OCI-LY7 (cell line): ENCODE measurements around the gene FGF5. TPM values are rescaled to one million over a fixed set of nuclear protein-coding genes. Genes with fewer than 3 reads are reported as not detected.

ENCODE experiments used
- BruUV-seq: library from RNA; stranded (reverse); fragments of 400-500 nt; replicated peaks from 2 replicates; lab custom pipeline; 2021; lab: Mats Ljungman, UMichigan
- CTCF ChIA-PET: fragments of 300-600 bp; sonication (Branson Sonifier 250); formaldehyde crosslinking; loops from one replicate; lab custom pipeline; 2022; ENCODE audit warnings: antibody characterized with exemption; ENCODE audit not compliant: unreplicated experiment; lab: Charles Lee
- POLR2A ChIA-PET: fragments of 300-600 bp; sonication (Branson Sonifier 250); formaldehyde crosslinking; loops from one replicate; lab custom pipeline; 2022; ENCODE audit warnings: antibody characterized with exemption; lab: Charles Lee
- DNase-seq: peaks from one replicate; pipeline ENCODE4 v3.0.0-alpha.2; 2015; ENCODE audit warnings: low spot score
- H2AFZ ChIP-seq: fragments of 200-600 bp; sonication (generic), shearing (Covaris generic); 2 replicates; pipeline ENCODE4 v1.6.1; 2014; ENCODE audit warnings: mild to moderate bottlenecking, antibody characterized with exemption, low read length, moderate library complexity
- H3K27ac ChIP-seq: fragments of 200-600 bp; sonication (generic); 2 replicates; pipeline ENCODE4 v1.5.1; 2014; ENCODE audit warnings: mixed run types, low read depth, mild to moderate bottlenecking, moderate library complexity, low read length, inconsistent platforms; ENCODE audit not compliant: poor library complexity, severe bottlenecking
- H3K36me3 ChIP-seq: fragments of 200-600 bp; sonication (generic); 2 replicates; pipeline ENCODE4 v1.6.1; 2014; ENCODE audit warnings: mild to moderate bottlenecking, antibody characterized with exemption, low read length, moderate library complexity, mixed read lengths; ENCODE audit not compliant: insufficient read depth
- H3K4me1 ChIP-seq: fragments of 200-600 bp; sonication (generic); 2 replicates; pipeline ENCODE4 v1.5.1; 2014; ENCODE audit warnings: mild to moderate bottlenecking, low read length; ENCODE audit not compliant: insufficient read depth, poor library complexity, severe bottlenecking
- H3K4me2 ChIP-seq: fragments of 200-600 bp; sonication (generic); 2 replicates; pipeline ENCODE4 v1.6.1; 2014; ENCODE audit warnings: mild to moderate bottlenecking, low read length
- H3K4me3 ChIP-seq: fragments of 200-600 bp; sonication (generic); 2 replicates; pipeline ENCODE4 v1.5.1; 2014; ENCODE audit warnings: mild to moderate bottlenecking, low read depth, low read length; ENCODE audit not compliant: poor library complexity, severe bottlenecking
- H3K79me2 ChIP-seq: fragments of 200-600 bp; sonication (generic); 2 replicates; pipeline ENCODE4 v1.6.1; 2016; ENCODE audit warnings: low read depth, mild to moderate bottlenecking, low read length, moderate library complexity, mixed read lengths; ENCODE audit not compliant: insufficient read depth
- H3K9me2 ChIP-seq: fragments of 200-600 bp; sonication (generic); 2 replicates; pipeline ENCODE4 v1.6.1; 2016; ENCODE audit warnings: mild to moderate bottlenecking, low read length, mixed read lengths; ENCODE audit not compliant: insufficient read depth
- H3K9me3 ChIP-seq: fragments of 200-600 bp; sonication (generic); 2 replicates; pipeline ENCODE4 v1.6.1; 2014; ENCODE audit warnings: mild to moderate bottlenecking, mixed run types, low read length, mixed read lengths
- H4K20me1 ChIP-seq: fragments of 200-600 bp; sonication (generic); 2 replicates; pipeline ENCODE4 v1.6.1; 2014; ENCODE audit warnings: mild to moderate bottlenecking, antibody characterized with exemption, low read length, moderate library complexity, mixed read lengths; ENCODE audit not compliant: insufficient read depth
- EZH2phosphoT487 ChIP-seq: fragments of 200-600 bp; sonication (generic); IDR thresholded peaks from 2 replicates; pipeline ENCODE4 v1.6.1; 2018; ENCODE audit warnings: low read depth, borderline replicate concordance, mild to moderate bottlenecking, mixed run types, antibody characterized with exemption, low read length, moderate library complexity, mixed read lengths
- intact Hi-C: fragments of 100-400 bp; cut with micrococcal nuclease; formaldehyde crosslinking; loops from one replicate; pipeline ENCODE4 v1.10.0; 2022; ENCODE audit not compliant: unreplicated experiment
- total RNA-seq, 2 experiments: library from RNA; depleted of rRNA in 1 of 2; stranded (reverse); fragments of >200 nt in 1 of 2; shearing (Covaris generic) in 1 of 2; gene quantifications; 2 replicates each; pipeline ENCODE4 v1.2.3, GENCODE V29; 2014 to 2022
- TF ChIP-seq, protein P1 (sequence below): fragments of 200-600 bp; sonication (generic); conservative IDR thresholded peaks from 2 replicates; pipeline ENCODE4 v1.5.1; 2014; ENCODE audit warnings: mild to moderate bottlenecking, antibody characterized with exemption, low read length, moderate library complexity, mixed read lengths

Gene FGF5
- total RNA-seq, 2 experiments from 2014 or later, result 0.06 TPM; not detected in 1

DNA sequence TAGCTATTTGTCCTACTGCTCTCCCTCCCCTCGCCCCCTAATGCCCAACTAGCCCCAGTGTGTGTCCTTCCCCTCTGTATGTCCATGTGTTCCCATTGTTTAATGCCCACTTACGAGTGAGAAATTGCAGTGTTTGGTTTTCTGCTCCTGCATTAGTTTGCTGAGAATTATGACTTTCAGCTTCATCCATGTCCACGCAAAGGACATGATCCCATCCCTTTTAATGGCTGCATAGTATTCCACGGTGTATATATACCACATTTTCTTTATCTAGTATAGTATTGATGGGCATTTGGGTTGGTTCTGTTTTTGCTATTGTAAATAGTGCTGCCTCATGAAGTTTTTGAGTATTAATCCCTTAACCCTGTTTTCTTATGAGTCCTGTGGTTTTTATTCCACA lies 35.4 kb downstream of the FGF5 start:
- no peaks in the 10 kb centered on the region for H4K20me1 ChIP-seq
- TF ChIP-seq, protein P1, sequence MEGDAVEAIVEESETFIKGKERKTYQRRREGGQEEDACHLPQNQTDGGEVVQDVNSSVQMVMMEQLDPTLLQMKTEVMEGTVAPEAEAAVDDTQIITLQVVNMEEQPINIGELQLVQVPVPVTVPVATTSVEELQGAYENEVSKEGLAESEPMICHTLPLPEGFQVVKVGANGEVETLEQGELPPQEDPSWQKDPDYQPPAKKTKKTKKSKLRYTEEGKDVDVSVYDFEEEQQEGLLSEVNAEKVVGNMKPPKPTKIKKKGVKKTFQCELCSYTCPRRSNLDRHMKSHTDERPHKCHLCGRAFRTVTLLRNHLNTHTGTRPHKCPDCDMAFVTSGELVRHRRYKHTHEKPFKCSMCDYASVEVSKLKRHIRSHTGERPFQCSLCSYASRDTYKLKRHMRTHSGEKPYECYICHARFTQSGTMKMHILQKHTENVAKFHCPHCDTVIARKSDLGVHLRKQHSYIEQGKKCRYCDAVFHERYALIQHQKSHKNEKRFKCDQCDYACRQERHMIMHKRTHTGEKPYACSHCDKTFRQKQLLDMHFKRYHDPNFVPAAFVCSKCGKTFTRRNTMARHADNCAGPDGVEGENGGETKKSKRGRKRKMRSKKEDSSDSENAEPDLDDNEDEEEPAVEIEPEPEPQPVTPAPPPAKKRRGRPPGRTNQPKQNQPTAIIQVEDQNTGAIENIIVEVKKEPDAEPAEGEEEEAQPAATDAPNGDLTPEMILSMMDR, result no peak
- TF ChIP-seq EZH2phosphoT487, result no peak
- H3K4me3 ChIP-seq, result no peak overlapping the region
- no peaks in the 10 kb centered on the region for H3K79me2 ChIP-seq
- POLR2A ChIA-PET, result interaction anchor here (0.6 kb wide), 1 partner anchor 1136 kb away, joined by 3 read pairs; no protein-coding TSS in a partner anchor
- no peak overlapping the region for H3K27ac ChIP-seq
- H3K4me2 ChIP-seq, result no peak overlapping the region
- CTCF ChIA-PET, result no interaction called here
- H2AFZ ChIP-seq, result no peak overlapping the region
- no peaks in the 10 kb centered on the region for H3K36me3 ChIP-seq
- BruUV-seq, result no TSS peak
- H3K9me3 ChIP-seq, result no peaks in the 10 kb centered on the region
- no peak for DNase-seq
- no peaks in the 10 kb centered on the region for H3K4me1 ChIP-seq
- intact Hi-C loops, result no loop called here
- no peaks in the 10 kb centered on the region for H3K9me2 ChIP-seq

DNA sequence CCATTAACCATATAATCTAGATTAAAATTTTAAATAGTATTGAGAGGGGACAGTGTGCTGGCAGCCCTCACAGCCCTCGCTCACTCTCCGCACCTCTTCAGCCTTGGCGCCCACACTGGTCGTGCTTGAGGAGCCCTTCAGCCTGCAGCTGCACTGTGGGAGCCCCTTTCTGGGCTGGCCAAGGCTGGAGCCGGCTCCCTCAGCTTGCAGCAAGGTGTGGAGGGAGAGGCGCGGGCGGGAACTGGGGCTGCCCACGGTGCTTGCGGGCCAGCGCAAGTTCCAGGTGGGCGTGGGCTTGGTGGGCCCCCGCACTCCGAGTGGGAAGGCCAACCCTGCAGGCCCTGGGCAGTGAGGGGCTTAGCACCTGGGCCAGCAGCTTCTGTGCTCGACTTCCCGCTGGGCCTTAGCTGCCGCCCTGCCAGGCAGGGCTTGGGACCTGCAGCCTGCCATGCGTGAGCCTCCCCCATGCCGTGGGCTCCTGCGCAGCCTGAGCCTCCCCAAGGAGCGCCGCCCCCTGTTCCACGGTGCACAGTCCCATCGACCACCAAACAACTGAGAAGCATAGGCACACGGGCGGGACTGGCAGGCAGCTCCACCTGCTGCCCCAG lies 36.3 kb downstream of the FGF5 start:
- Histone ChIP-seq H3K4me1 (no peaks in the 10 kb centered on the region), H3K4me2 (no peak overlapping the region), H2AFZ (no peak overlapping the region), H3K4me3 (no peak overlapping the region), H3K27ac (no peak overlapping the region), H4K20me1 (no peaks in the 10 kb centered on the region), H3K9me2 (no peaks in the 10 kb centered on the region), H3K9me3 (no peaks in the 10 kb centered on the region), H3K36me3 (no peaks in the 10 kb centered on the region), H3K79me2 (no peaks in the 10 kb centered on the region)
- intact Hi-C loops, result no loop called here
- no peak for TF ChIP-seq EZH2phosphoT487
- TF ChIP-seq, protein P1, result no peak
- no TSS peak for BruUV-seq
- DNase-seq, result no peak
- POLR2A ChIA-PET, result interaction anchor here (0.8 kb wide), 1 partner anchor 13 kb away, joined by 3 read pairs; no protein-coding TSS in a partner anchor
- CTCF ChIA-PET, result no interaction called here

DNA sequence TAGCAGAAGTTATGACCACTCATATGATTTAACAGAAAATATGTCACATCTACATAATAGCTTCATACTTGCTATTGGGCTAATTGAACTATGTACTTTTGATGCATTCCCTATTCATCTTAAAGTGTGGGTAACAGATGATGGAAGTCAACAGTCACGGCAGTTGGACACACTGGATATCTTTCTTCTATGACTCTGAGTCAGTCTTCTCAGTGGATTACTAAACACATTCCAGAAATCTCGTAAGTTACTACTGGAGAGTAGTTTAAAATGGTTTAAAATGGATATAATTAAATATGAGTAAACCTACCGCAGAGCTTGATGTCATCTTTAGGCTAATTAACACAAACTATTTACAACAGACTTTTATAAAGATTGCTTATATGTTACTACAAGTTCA lies 39.0 kb downstream of the FGF5 start:
- no peak for DNase-seq
- CTCF ChIA-PET, result no interaction called here
- intact Hi-C loops, result no loop called here
- Histone ChIP-seq H3K4me2 (no peak overlapping the region), H3K9me2 (no peaks in the 10 kb centered on the region), H3K79me2 (no peaks in the 10 kb centered on the region), H3K27ac (no peak overlapping the region), H3K4me1 (no peaks in the 10 kb centered on the region), H2AFZ (no peak overlapping the region), H3K9me3 (no peaks in the 10 kb centered on the region), H4K20me1 (no peaks in the 10 kb centered on the region), H3K4me3 (no peak overlapping the region), H3K36me3 (no peaks in the 10 kb centered on the region)
- no TSS peak for BruUV-seq
- TF ChIP-seq, protein P1, result no peak
- TF ChIP-seq EZH2phosphoT487, result no peak
- POLR2A ChIA-PET, result interaction anchor here (0.6 to 1.0 kb wide), 2 partner anchors 8 to 17 kb away, joined by 4 to 5 read pairs; no protein-coding TSS in a partner anchor
